HG02884 (cell line): ENCODE measurements around the gene ZMYM2.
"Not testable (repeated sequence)": the region's sequence is repeated elsewhere in the genome, so short reads cannot be mapped to it uniquely, and the experiment has no call there.

Experiments used
- ATAC-seq: cut with Tn5 transposase; IDR thresholded peaks from one replicate; pipeline ENCODE4 v1.9.1; 2021; ENCODE audit warnings: mild to moderate bottlenecking, moderate library complexity; ENCODE audit not compliant: unreplicated experiment

The ZMYM2 gene

GRCh38 chr13:19958155-19959111, at the start of gene ZMYM2:
Gene ZMYM2 (plus strand): TSS chr13:19958727. CDS start chr13:19993073, 34,346 bp downstream.
- peak; percentile 70 for ATAC-seq

GRCh38 chr13:19910336-19911072, 48.0 kb upstream of the ZMYM2 start:
- no peak for ATAC-seq

DNA sequence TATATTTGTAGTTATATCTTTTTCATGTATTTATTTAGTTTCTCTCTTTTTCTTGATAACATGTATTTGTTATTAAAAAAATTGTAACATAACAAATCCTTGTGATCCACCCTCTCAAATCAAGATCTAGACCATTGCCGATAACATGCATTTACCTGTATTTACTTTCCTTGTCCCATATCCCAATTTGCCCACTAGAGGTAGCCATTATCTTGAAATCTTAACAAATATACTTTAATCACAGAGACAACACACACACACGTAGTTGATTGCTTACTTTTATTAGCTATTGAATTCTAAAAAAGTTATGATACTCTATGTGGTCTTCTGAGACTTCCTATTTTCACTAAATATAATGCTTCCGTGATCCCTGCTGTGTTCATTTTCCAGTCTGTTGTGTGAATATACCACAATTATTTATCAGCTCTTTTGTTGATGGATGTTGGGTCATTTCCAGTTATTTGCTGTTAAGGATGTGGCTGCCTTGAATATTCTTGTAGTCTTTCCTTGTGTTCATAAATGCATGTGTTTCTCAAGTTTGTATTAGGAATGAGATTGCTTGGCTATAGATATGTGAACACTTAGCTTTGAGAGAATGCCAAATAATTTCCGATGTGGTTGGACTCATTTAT, 31.3 kb upstream of the ZMYM2 start:
- ATAC-seq: no peak

GRCh38 chr13:19940106-19940505, 18.4 kb upstream of the ZMYM2 start:
- ATAC-seq: no peak

- ATAC-seq: no peak
These were observed 8.2 kb upstream of the ZMYM2 start for GRCh38 chr13:19950374-19950773.

GRCh38 chr13:19952850-19953249, 5.7 kb upstream of the ZMYM2 start:
- no peak for ATAC-seq

- no peak for ATAC-seq
These were observed 2.5 kb upstream of the ZMYM2 start for GRCh38 chr13:19955873-19956559.

DNA sequence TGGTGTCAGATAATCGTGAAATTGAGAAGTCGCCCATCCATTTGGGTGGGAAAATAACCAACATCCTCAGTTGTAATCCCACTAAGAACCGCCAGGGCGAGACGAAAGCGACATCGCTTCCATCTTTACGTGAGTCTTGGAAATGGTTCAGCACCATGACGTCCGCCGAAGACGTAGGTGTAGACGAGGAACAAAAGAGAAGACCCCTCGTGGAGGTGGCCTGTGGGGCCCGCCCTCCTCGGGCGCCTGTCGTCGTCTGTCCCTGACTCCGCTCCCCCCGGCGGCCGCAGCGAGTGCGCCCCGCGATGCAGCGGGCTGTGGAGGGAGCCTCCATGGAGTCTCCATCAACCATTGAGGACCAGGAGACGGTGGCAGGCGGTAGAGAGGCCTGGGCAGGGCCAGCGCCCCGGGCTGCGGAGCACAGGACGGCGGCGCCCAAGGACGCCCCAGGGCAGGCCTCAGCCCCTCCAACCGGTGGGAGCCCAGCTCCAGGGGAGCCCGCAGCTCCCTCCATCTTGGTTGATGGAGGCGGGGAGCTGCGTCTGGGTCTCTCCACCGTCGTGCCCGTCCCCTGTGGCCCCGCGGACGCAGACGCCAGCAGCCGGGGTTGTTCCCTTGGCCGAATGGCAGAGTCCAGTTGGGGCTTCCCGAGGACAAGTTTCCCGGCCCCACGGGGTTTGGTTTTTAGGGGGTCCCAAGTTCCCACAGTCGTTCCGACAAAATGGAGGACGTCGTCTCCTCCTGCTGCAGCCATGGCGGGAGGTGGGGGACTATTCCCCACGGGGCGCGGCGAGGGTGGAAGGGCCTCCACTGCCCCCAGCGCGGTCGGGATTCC, 990 bp upstream of the ZMYM2 start:
- peak; percentile 26 for ATAC-seq

- ATAC-seq: no peak
These were observed 759 bp downstream of the ZMYM2 start for GRCh38 chr13:19959141-19959830.

DNA sequence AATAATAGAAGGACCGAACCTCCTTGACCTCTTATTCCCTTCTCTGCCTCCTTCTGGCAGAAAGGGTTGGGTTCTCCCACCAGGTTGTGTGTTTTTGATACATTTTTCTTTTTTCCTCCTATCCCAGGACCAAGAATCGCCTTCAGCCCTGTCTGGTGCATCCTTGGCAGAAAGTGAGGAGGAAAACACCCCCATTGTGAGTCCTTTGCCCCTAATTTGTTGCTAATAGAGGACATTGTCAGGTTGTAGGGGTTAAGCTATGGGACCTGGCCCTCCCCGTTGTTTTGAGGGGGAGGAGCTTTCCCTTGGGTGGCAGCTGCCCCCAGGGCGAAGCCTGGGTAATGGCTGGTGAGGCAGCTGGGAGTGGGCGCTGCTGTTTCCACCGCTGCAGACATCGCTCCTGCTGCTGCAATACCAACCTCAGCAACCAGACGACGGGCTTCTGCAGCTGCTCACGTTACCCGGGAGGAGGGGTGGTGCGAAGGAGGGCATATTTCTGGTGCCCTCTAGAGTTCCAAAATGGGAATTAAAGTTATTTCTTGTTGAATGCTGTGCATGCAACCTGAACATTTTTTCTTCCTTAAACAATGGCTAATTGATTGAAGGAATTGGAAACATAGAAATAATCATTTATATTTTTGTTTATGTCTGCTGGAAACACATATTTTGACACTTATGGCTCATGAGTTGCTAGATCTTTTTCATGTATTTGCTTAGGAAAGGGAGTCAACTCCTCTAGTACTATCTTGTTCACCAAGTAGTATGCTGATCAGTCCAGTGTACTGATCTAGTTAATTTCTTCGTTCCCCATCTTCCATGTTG, 1.5 kb downstream of the ZMYM2 start:
- peak; percentile 32 for ATAC-seq

DNA sequence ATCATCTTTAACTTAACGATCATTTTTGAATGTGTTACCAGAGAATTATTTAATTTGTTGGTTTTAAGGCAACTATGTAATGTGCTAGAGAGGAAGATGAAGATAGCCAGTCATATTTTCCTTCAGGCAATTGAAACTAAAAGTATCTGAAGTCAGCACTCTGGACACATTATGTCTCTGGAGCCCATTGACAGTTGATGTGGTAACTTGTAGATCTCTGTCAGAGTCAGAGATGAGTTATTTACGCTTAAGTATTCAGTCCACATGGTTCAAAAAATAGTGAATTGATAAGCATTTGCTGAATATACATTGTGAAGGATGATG, 2.1 kb downstream of the ZMYM2 start:
- no peak for ATAC-seq

GRCh38 chr13:19961489-19961888, 3.0 kb downstream of the ZMYM2 start:
- no peak for ATAC-seq

DNA sequence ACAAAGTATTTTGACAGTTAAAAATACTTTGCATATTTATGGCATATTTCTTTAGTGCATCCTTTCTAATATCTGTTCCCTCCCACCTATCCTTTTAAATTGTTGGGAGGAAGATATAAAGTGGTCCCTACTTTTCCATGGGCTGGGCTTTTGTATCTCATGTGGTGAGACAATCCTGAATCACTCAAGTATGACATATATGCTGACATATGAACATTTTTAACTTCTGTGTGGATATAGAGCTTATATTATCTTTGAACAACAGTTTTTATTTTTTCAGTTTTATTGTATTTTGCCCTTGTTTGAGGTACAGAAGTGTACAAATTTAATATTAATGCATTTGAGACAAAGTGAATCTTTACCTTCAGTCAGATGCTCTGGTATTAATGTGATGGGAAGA, 3.4 kb downstream of the ZMYM2 start:
- ATAC-seq: no peak

DNA sequence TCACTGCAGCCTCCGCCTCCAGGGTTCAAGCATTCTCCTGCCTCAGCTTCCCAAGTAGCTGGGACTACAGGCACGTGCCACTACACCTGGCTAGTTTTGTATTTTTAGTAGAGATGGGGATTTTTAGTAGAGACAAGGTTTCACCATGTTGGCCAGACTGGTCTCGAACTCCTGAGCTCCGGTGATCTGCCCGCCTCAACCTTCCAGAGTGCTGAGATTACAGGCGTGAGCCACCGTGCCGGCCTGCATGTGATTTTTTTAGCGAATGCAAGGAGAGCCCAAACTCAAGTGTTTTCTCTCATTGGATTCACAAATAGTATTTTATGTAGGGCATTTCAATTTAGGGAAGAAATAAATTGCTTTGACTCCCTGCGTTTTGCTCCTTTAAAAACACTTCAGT, 4.4 kb downstream of the ZMYM2 start:
- ATAC-seq: no peak

GRCh38 chr13:19967621-19968020, 9.1 kb downstream of the ZMYM2 start:
- ATAC-seq: no peak

DNA sequence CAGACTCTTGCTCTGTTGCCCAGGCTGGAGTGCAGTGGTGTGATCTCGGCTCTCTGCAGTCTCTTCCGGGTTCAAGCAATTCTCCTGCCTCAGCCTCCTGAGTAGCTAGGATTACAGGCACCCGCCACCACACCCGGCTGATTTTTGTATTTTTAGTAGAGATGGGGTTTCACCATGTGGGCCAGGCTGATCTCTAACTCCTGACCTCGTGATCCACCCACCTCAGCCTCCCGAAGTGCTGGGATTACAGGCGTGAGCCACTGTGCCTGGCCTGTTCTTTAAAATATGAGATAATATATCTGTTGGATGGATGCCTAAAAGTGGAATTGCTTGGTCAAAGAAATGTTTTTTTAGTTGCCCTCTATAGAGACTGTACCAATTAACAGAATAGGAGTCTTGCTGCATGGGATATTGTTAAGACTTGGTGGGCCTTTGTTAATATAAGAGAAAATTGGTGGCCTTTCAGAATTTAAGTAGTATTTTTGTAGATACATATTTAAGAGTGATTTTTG, 16.0 kb downstream of the ZMYM2 start:
- ATAC-seq: not testable (repeated sequence)

DNA sequence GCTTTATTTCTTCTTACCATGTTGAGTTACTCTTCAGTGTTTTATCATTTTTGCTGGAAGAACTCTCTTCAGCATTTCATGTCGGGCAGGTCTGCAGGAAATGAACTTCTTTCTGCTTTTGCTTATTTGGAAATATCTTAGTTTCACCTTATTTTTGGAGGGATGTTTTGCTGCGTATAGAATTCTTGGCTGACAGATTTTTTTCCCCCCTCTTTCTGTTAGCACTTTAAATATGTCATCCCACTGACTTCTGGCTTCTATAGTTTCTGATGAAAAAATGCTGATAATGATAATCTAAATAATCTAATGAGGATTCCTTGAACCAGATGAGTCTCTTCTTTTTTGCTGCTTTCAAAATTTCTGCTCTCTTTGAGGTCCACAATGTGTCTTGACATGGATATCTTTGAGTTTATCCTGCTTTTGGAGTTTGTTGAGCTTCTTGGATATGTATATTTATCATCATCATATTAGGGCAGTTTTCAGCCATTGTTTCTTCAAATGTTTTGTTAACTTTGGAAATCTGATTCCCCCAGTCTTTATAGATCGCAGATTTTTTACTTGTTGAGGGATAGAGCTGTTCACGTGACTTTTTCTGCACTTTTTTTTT, 20.4 kb downstream of the ZMYM2 start:
- ATAC-seq: no peak

- no peak for ATAC-seq
These were observed 23.2 kb downstream of the ZMYM2 start for GRCh38 chr13:19981685-19982238.
